ENCODE measurements around the gene SEMA4D.
A peak's percentile ranks its signal among the peaks of the same experiment; 100 is the strongest.

SEMA4D gene, protein sequence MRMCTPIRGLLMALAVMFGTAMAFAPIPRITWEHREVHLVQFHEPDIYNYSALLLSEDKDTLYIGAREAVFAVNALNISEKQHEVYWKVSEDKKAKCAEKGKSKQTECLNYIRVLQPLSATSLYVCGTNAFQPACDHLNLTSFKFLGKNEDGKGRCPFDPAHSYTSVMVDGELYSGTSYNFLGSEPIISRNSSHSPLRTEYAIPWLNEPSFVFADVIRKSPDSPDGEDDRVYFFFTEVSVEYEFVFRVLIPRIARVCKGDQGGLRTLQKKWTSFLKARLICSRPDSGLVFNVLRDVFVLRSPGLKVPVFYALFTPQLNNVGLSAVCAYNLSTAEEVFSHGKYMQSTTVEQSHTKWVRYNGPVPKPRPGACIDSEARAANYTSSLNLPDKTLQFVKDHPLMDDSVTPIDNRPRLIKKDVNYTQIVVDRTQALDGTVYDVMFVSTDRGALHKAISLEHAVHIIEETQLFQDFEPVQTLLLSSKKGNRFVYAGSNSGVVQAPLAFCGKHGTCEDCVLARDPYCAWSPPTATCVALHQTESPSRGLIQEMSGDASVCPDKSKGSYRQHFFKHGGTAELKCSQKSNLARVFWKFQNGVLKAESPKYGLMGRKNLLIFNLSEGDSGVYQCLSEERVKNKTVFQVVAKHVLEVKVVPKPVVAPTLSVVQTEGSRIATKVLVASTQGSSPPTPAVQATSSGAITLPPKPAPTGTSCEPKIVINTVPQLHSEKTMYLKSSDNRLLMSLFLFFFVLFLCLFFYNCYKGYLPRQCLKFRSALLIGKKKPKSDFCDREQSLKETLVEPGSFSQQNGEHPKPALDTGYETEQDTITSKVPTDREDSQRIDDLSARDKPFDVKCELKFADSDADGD

DNA sequence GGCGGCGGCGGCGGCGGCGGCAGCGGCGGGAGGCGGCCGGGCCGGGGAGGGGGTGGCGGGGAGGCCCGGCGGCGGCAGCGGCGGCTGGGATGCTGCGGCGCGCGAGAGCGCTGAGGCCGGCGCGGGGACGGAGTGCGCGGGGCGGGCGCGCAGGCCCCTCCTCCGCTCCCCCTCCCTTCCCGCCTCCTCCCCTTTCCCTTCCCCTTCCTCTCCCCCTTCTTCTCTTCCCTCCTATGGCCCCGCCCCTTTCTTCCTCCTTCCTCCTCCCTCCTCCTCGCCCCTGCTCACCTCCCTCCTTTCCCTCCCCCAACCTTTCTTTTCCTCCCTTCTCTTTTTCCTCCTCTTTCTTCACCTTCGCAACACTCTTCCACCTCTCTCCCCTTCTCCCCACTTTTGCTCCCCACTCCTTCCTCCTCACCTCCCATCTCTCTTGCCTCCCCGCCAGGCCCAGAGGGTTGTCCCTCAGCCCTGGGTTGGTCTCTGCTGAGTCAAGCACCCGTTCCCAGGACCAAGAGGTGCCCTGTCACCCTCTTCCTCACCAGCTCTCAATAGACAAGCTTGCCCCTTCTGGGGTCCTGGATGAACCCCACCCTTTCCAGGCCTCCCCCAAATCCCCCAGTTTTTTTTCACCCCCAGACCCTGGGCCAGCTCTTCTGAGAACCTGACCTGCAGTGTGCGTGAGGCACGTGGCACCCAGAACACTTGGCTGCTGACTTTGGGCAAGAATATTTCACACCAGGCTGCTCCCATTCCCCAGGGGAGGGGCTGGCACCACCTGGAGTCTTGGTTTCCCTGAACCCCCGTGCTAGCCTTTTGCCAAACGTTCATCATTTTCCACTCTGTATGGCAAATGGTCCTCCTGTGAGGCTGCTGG lies at the start of gene SEMA4D:
TSS of gene SEMA4D (minus strand) at position 136 of the 874 bp plus-strand sequence. CDS start 92,657 bp downstream, outside the sequence.
- peak within 1 kb of the TSS; percentile 93 for H3K4me3 ChIP-seq (ENCODE audit: low read length, poor library complexity, severe bottlenecking)
- peak within 1 kb of the TSS; percentile 93 for H3K4me2 ChIP-seq (ENCODE audit: low read depth, low read length, poor library complexity, severe bottlenecking)
- H3K9ac ChIP-seq (ENCODE audit: low read depth, low read length, poor library complexity, severe bottlenecking) = peak within 1 kb of the TSS; percentile 94
- TF ChIP-seq EZH2phosphoT487 (IDR thresholded peaks at IDR 0.05; ENCODE audit: borderline replicate concordance) = no peak
- TF ChIP-seq, protein P1, sequence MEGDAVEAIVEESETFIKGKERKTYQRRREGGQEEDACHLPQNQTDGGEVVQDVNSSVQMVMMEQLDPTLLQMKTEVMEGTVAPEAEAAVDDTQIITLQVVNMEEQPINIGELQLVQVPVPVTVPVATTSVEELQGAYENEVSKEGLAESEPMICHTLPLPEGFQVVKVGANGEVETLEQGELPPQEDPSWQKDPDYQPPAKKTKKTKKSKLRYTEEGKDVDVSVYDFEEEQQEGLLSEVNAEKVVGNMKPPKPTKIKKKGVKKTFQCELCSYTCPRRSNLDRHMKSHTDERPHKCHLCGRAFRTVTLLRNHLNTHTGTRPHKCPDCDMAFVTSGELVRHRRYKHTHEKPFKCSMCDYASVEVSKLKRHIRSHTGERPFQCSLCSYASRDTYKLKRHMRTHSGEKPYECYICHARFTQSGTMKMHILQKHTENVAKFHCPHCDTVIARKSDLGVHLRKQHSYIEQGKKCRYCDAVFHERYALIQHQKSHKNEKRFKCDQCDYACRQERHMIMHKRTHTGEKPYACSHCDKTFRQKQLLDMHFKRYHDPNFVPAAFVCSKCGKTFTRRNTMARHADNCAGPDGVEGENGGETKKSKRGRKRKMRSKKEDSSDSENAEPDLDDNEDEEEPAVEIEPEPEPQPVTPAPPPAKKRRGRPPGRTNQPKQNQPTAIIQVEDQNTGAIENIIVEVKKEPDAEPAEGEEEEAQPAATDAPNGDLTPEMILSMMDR (conservative IDR thresholded peaks at IDR 0.05; ENCODE audit: low read length) = no peak
- H3K79me2 ChIP-seq (ENCODE audit: insufficient read depth, low read length) = peaks cover 63% of the 10 kb centered on the region
- H3K4me1 ChIP-seq (ENCODE audit: insufficient read depth, low read length, poor library complexity, severe bottlenecking) = peaks cover 72% of the 10 kb centered on the region
- H3K27me3 ChIP-seq (ENCODE audit: insufficient read depth, low read length, poor library complexity, severe bottlenecking) = no peaks in the 10 kb centered on the region
- no peak within 1 kb of the TSS for H2AFZ ChIP-seq (ENCODE audit: low read length)
- H3K9me3 ChIP-seq (ENCODE audit: insufficient read depth, low read depth, low read length) = no peaks in the 10 kb centered on the region
- peaks cover 39% of the 10 kb centered on the region for H4K20me1 ChIP-seq (ENCODE audit: insufficient read depth, low read length, poor library complexity, severe bottlenecking)
- H3K9me2 ChIP-seq (replicated peaks; ENCODE audit: low read depth, low read length) = no peaks in the 10 kb centered on the region
- H3K36me3 ChIP-seq (ENCODE audit: insufficient read depth, low read length) = no peaks in the 10 kb centered on the region
- H3F3A ChIP-seq (ENCODE audit: low read depth) = no peaks in the 10 kb centered on the region; the same call in 1 of the 2 replicates

DNA sequence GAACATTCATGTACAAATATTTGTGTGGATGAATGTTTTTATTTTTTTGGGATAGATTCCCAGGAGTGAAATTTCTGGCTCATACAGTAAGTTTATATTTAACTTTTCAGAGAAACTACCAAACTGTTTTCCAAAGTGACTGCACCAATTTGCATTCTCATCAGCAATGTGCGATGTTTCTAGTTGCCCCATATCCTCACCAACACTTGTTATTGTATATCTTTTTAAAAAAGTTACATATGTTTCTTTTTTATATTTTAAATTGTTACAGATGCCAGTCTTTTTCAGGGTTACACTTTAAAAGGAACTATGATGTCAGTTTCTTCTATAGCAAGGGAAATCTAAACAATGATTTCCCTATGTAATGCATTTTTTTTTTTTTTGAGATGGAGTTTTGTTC lies 49.1 kb upstream of the SEMA4D start:
- Histone ChIP-seq H3K4me2 (ENCODE audit: low read depth, low read length, poor library complexity, severe bottlenecking) (no peak overlapping the region), H3K79me2 (ENCODE audit: insufficient read depth, low read length) (peaks cover 12% of the 10 kb centered on the region; the same call in 1 of the 2 replicates), H3K4me3 (ENCODE audit: low read length, poor library complexity, severe bottlenecking) (no peak overlapping the region), H2AFZ (ENCODE audit: low read length) (no peak overlapping the region), H3K27me3 (ENCODE audit: insufficient read depth, low read length, poor library complexity, severe bottlenecking) (no peaks in the 10 kb centered on the region), H3K36me3 (ENCODE audit: insufficient read depth, low read length) (no peaks in the 10 kb centered on the region), H4K20me1 (ENCODE audit: insufficient read depth, low read length, poor library complexity, severe bottlenecking) (no peaks in the 10 kb centered on the region), H3K4me1 (ENCODE audit: insufficient read depth, low read length, poor library complexity, severe bottlenecking) (peaks cover 39% of the 10 kb centered on the region), H3K9ac (ENCODE audit: low read depth, low read length, poor library complexity, severe bottlenecking) (no peak overlapping the region), H3K9me2 (replicated peaks; ENCODE audit: low read depth, low read length) (no peaks in the 10 kb centered on the region), H3F3A (ENCODE audit: low read depth) (no peaks in the 10 kb centered on the region), H3K9me3 (ENCODE audit: insufficient read depth, low read depth, low read length) (peaks cover 11% of the 10 kb centered on the region)
- TF ChIP-seq, protein P1 (conservative IDR thresholded peaks at IDR 0.05; ENCODE audit: low read length) = no peak
- TF ChIP-seq EZH2phosphoT487 (IDR thresholded peaks at IDR 0.05; ENCODE audit: borderline replicate concordance) = no peak

DNA sequence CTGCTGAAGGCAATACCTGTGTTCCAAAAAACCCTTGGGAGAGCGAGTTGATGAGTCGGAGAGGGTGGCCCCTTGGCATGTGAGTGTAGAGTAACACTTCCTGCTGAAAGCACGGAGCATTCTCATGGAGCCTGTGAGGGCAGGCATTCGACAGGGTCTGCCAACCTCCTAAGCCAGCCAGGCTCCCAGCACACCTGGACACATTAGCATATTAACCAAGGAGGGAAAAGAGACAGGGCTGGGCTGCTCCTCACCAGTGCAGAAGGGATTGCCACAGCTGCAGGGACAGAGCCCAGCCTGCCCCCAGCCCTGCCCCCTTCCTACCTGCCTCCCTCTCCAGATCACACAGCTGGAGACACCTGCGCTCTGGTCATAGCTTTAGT lies 46.4 kb upstream of the SEMA4D start:
- peaks cover 53% of the 10 kb centered on the region for H3K4me1 ChIP-seq (ENCODE audit: insufficient read depth, low read length, poor library complexity, severe bottlenecking)
- H3F3A ChIP-seq (ENCODE audit: low read depth) = no peaks in the 10 kb centered on the region
- H3K4me3 ChIP-seq (ENCODE audit: low read length, poor library complexity, severe bottlenecking) = no peak overlapping the region
- peaks cover 11% of the 10 kb centered on the region for H3K9me3 ChIP-seq (ENCODE audit: insufficient read depth, low read depth, low read length)
- H3K9ac ChIP-seq (ENCODE audit: low read depth, low read length, poor library complexity, severe bottlenecking) = no peak overlapping the region
- no peaks in the 10 kb centered on the region for H4K20me1 ChIP-seq (ENCODE audit: insufficient read depth, low read length, poor library complexity, severe bottlenecking)
- H3K9me2 ChIP-seq (replicated peaks; ENCODE audit: low read depth, low read length) = no peaks in the 10 kb centered on the region
- H3K79me2 ChIP-seq (ENCODE audit: insufficient read depth, low read length) = peaks cover 25% of the 10 kb centered on the region
- no peak overlapping the region for H2AFZ ChIP-seq (ENCODE audit: low read length)
- TF ChIP-seq EZH2phosphoT487 (IDR thresholded peaks at IDR 0.05; ENCODE audit: borderline replicate concordance) = no peak
- TF ChIP-seq, protein P1 (conservative IDR thresholded peaks at IDR 0.05; ENCODE audit: low read length) = no peak
- H3K36me3 ChIP-seq (ENCODE audit: insufficient read depth, low read length) = no peaks in the 10 kb centered on the region
- no peaks in the 10 kb centered on the region for H3K27me3 ChIP-seq (ENCODE audit: insufficient read depth, low read length, poor library complexity, severe bottlenecking)
- no peak overlapping the region for H3K4me2 ChIP-seq (ENCODE audit: low read depth, low read length, poor library complexity, severe bottlenecking)
